Superior temporal gyrus (tissue), 1 donor: ENCODE results near the gene PRDX1.

ENCODE experiments used
- DNase-seq: peaks from one replicate; pipeline ENCODE4 v3.0.0-alpha.2; 2016; ENCODE audit errors: extremely low spot score

PRDX1 gene

GRCh38 chr1:45465277-45465676 lies 56.4 kb downstream of the PRDX1 start:
- no peak for DNase-seq
